ENCODE data around the gene GPC5.
"Not testable (repeated sequence)": the region's sequence is repeated elsewhere in the genome, so short reads cannot be mapped to it uniquely, and the experiment has no call there.

Gene GPC5

DNA sequence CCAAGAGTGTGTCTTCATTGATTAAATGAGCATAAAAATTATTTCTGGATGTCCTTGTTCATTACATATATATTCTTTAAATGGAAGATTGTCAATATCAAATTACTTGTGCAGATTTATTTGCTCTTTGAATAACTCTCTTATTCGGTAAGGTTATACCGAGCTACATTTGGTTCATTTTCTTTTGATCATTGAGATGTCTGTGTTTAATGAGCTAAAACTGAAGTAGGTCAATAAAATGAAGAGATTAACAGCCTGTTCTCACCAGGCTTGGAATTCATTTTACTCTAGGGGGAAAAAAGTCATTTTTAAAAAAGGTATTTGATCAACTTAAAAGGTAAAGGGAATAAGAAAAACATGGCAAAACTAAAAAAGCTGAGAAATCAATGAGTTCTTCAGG, 10.6 kb downstream of the GPC5 start:
- TF ChIP-seq, protein P1, sequence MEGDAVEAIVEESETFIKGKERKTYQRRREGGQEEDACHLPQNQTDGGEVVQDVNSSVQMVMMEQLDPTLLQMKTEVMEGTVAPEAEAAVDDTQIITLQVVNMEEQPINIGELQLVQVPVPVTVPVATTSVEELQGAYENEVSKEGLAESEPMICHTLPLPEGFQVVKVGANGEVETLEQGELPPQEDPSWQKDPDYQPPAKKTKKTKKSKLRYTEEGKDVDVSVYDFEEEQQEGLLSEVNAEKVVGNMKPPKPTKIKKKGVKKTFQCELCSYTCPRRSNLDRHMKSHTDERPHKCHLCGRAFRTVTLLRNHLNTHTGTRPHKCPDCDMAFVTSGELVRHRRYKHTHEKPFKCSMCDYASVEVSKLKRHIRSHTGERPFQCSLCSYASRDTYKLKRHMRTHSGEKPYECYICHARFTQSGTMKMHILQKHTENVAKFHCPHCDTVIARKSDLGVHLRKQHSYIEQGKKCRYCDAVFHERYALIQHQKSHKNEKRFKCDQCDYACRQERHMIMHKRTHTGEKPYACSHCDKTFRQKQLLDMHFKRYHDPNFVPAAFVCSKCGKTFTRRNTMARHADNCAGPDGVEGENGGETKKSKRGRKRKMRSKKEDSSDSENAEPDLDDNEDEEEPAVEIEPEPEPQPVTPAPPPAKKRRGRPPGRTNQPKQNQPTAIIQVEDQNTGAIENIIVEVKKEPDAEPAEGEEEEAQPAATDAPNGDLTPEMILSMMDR (IDR thresholded peaks at IDR 0.05; ENCODE audit: extremely low read depth, missing control alignments) = no peak
- no peak for DNase-seq (ENCODE audit: low spot score)

DNA sequence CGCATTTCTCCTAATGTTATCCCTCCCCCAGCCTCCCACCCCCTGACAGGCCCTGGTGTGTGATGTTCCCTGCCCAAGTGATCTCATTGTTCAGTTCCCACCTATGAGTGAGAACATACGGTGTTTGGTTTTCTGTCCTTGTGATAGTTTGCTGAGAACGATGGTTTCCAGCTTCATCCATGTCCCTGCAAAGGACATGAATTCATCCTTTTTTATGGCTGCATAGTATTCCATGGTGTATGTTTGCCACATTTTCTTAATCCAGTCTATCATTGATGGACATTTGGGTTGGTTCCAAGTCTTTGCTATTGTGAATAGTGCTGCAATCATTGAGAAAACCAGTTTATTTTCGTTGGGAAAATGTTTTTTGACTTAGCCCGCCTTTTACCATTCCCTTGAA, 18.2 kb downstream of the GPC5 start:
- not testable (repeated sequence) for DNase-seq (ENCODE audit: low spot score)

DNA sequence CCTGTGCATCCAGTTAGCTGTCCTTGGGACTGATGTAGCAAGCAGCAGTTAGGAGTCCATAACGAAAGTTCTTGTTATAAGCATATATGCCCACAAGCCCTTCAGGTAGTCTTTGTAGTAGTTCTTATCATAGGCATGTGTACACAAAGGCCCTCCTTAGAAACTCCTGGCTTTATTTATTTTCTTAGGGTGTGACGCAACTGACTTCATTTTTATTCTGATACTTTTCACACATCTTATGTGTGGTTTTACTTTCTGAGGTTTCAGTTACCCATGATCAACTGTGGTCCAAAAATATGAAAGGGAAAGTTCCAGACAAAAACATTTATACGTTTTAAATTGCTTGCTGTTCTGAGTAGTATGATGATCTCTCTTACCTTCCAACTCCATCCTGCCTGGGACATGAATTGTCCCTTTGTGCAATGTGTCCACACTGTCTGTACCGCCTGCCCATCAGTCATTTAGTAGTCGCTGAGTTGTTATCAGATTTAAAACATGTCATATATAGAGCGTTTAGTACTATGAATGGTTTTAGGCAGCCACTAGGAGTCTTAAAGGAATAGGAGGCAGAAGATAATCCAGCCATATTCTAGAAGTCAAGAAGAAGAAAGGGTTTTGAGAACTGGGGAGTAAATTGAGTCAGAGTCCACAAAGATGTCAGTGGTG, 19.4 kb downstream of the GPC5 start:
- TF ChIP-seq, protein P1 (IDR thresholded peaks at IDR 0.05; ENCODE audit: extremely low read depth, missing control alignments) = no peak
- no peak for DNase-seq (ENCODE audit: low spot score)

DNA sequence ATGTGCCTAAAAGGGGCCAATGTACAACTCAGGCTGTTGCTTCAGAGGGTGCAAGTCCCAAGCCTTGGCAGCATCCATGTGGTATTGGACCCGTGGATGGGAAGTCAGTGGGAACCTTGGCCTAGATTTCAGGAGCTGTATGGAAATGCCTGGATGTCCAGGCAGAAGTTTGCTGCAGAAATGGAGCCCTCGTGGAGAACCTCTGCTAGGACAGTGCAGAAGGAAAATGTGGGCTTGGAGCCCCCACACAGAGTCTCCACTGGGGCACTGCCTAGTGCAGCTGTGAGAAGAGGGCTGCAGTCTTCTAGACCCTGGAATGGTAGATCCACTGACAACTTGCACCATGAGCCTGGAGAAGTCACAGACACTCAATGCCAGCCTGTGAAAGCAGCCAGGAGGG, 28.5 kb downstream of the GPC5 start:
- no peak for DNase-seq (ENCODE audit: low spot score)
- TF ChIP-seq, protein P1 (IDR thresholded peaks at IDR 0.05; ENCODE audit: extremely low read depth, missing control alignments) = no peak

DNA sequence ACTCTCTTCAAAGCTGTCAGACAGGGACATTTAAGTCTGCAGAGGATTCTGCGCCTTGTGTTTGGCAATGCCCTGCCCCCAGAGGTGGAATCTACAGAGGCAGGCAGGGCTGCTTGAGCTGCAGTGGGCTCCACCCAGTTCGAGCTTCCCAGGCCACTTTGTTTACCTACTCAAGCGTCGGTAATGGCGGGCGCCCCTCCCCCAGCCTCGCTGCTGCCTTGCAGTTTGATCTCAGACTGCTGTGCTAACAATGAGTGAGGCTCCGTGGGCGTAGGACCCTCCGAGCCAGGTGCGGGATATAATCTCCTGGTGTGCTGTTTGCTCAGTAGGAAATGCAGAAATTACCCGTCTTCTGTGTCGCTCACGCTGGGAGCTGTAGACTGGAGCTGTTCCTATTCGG, 40.3 kb downstream of the GPC5 start:
- not testable (repeated sequence) for DNase-seq (ENCODE audit: low spot score)

DNA sequence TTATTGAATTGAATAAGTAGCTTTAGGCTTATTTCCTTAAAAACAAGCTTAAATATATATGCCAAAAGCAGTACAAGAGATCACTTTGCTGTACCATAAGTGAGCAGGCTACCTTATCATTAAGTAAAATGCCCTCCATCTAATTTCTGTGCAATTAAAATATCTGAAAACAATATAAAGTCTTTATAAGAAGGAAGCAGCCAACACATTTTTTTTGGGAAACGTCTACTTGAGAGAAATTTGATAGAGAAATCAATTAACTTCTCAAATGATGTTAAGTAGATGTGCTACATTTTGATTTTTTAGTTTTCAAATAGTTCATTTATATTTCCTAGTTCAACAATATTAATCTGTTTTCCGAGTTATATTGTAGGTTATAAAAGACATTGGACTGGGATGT, 52.5 kb downstream of the GPC5 start:
- TF ChIP-seq, protein P1 (IDR thresholded peaks at IDR 0.05; ENCODE audit: extremely low read depth, missing control alignments) = no peak
- no peak for DNase-seq (ENCODE audit: low spot score)

DNA sequence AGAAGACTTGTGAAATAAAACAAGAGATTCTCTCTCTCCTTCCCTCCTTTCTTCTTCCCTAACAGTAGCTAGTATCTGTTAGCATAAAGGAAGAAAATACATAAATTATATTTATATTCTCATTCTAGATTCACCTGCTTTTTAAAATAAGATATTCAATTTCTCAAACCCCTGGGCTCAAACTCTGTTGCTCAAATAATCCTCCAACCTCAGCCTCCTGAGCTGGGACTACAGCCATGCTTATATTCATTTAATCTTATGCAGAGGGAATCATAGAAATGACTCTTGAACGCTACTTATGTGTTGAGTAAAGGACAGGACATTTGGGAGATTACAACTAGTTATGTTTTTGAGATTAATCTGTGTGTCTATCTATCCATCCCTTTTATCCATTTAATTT, 56.2 kb downstream of the GPC5 start:
- TF ChIP-seq, protein P1 (IDR thresholded peaks at IDR 0.05; ENCODE audit: extremely low read depth, missing control alignments) = no peak
- DNase-seq (ENCODE audit: low spot score) = no peak

DNA sequence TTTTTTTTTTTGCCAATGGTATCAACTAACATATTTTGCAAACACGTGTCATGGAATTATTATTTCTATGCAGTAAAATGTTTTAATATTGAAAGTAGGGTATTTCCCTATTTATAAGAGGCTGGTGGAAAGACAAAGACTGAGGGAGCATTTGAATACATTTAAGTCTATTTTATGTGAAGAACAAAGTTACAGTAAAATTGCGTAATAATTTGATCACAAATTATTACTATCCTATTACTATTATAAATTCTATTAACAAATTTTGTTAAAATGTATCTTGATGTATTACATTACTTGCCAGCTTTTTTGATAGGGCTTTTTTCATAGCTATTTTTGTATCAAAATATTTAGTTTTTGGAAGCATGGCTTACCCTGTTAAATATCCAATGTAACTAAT, 58.4 kb downstream of the GPC5 start:
- TF ChIP-seq, protein P1 (IDR thresholded peaks at IDR 0.05; ENCODE audit: extremely low read depth, missing control alignments) = no peak

More for the DNA sequence above, 58.4 kb downstream of the GPC5 start:
- DNase-seq (ENCODE audit: low spot score) = no peak

All from GM20000 (cell line).